ENCODE measurements around the gene SLC35G4.

Gene SLC35G4

DNA sequence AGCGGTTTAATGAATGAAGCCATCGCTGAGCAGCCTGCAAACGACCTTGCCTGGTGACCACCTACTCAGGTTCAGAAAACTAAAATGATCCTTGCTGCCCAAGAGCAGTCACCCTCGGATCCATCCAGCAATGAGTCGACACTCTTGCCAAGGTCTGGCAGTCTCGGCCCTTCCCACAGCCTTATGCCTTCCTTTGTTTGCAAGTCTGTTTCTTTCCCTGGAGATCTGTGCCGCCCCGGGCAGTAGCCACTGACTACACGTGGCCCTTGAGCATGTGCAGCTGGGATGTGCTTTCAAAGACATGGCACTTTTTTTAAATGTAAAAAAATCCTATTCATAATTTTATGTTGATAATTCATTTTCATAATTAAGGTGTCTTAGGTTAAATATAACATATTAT lies 37.2 kb upstream of the SLC35G4 start:
- Histone ChIP-seq H3K27ac (ENCODE audit: low read depth, low read length) (no peak overlapping the region), H3K27me3 (ENCODE audit: low read length) (no peaks in the 10 kb centered on the region; the same call in 1 of the 2 replicates), H3K9me2 (replicated peaks; ENCODE audit: insufficient read depth, low read length) (no peaks in the 10 kb centered on the region), H3F3A (ENCODE audit: insufficient read depth) (no peaks in the 10 kb centered on the region), H2AFZ (ENCODE audit: low read depth, low read length, severe bottlenecking) (no peak overlapping the region), H3K4me2 (ENCODE audit: low read depth, low read length, poor library complexity, severe bottlenecking) (no peak overlapping the region), H3K79me2 (ENCODE audit: insufficient read depth, low read length) (no peaks in the 10 kb centered on the region), H4K20me1 (ENCODE audit: low read depth, low read length) (no peaks in the 10 kb centered on the region), H3K4me3 (ENCODE audit: insufficient read depth, low read length, poor library complexity, severe bottlenecking) (no peak overlapping the region), H3K9ac (ENCODE audit: low read length) (no peak overlapping the region), H3K36me3 (ENCODE audit: low read length) (no peaks in the 10 kb centered on the region), H3K9me3 (ENCODE audit: insufficient read depth, low read length) (no peaks in the 10 kb centered on the region)
- no peak for TF ChIP-seq EZH2phosphoT487 (conservative IDR thresholded peaks at IDR 0.05; ENCODE audit: low read length)
- TF ChIP-seq, protein P1, sequence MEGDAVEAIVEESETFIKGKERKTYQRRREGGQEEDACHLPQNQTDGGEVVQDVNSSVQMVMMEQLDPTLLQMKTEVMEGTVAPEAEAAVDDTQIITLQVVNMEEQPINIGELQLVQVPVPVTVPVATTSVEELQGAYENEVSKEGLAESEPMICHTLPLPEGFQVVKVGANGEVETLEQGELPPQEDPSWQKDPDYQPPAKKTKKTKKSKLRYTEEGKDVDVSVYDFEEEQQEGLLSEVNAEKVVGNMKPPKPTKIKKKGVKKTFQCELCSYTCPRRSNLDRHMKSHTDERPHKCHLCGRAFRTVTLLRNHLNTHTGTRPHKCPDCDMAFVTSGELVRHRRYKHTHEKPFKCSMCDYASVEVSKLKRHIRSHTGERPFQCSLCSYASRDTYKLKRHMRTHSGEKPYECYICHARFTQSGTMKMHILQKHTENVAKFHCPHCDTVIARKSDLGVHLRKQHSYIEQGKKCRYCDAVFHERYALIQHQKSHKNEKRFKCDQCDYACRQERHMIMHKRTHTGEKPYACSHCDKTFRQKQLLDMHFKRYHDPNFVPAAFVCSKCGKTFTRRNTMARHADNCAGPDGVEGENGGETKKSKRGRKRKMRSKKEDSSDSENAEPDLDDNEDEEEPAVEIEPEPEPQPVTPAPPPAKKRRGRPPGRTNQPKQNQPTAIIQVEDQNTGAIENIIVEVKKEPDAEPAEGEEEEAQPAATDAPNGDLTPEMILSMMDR (IDR thresholded peaks at IDR 0.05; ENCODE audit: insufficient read depth, low read length, poor library complexity, severe bottlenecking): no peak

DNA sequence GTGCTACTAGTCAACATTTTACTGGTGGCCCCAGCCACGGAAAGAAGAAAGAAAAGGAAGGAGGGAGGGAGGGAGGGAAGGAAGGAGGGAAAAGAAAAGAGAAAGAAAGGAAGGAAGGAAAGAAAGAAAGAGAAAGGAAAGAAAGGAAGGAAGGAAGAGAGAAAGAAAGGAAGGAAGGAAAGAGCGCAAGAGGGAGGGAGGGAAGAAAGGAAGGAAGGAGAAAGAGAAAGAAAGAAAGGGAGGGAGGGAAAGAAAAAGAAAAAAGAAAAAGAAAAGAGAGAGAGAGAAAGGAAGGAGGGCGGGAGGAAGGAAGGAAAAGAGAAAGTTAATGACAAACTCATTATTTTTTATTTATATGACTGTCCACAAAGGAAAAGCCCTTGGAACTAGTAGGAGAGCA lies 34.9 kb upstream of the SLC35G4 start:
- no peak for TF ChIP-seq EZH2phosphoT487 (conservative IDR thresholded peaks at IDR 0.05; ENCODE audit: low read length)
- TF ChIP-seq, protein P1 (IDR thresholded peaks at IDR 0.05; ENCODE audit: insufficient read depth, low read length, poor library complexity, severe bottlenecking): no peak
- no peaks in the 10 kb centered on the region for H3F3A ChIP-seq (ENCODE audit: insufficient read depth)
- no peak overlapping the region for H3K9ac ChIP-seq (ENCODE audit: low read length)

DNA sequence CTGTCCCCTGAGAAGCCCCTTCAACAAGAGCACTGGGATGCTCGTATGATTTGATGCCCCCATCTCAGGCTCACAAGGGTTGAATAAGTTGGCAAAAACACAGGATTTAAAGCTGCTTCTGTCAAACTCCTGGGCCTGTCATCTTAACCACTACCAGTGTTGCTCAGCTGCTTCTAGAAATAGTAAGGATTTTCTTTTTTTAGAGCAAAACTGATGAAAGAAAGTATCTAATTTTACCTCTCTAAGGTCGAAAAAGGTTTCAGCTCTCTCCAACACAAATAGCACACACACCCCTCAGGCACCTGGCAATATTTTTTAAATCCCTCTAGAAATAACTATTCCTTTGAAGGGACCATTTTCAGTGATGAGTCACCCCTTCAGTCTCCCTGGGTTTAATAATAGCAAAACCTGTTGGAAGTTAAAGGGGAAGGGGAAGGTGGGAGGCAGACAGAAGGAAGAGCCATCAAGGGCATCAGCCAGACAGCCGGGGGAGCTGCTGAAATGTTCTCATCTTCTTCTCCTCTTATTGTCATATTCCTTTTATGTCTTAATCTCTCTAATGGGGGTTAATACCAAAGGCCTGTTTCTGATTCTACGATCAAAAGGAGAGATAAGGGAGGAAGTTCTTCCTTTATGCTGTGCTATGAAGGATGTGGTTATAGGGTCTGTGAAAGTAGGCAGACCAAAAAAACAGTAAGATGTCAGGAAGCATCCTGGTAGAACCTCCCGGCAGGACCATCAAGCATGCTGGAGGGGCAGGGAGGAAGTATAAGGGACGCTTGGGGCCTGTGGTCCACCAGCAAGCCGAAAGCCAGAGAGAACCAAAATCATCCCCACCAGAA lies 31.9 kb upstream of the SLC35G4 start:
- H3K36me3 ChIP-seq (ENCODE audit: low read length): no peaks in the 10 kb centered on the region
- no peaks in the 10 kb centered on the region for H3K79me2 ChIP-seq (ENCODE audit: insufficient read depth, low read length)
- no peak overlapping the region for H3K4me3 ChIP-seq (ENCODE audit: insufficient read depth, low read length, poor library complexity, severe bottlenecking)
- no peak overlapping the region for H3K4me2 ChIP-seq (ENCODE audit: low read depth, low read length, poor library complexity, severe bottlenecking)
- TF ChIP-seq EZH2phosphoT487 (conservative IDR thresholded peaks at IDR 0.05; ENCODE audit: low read length): no peak
- H3K27me3 ChIP-seq (ENCODE audit: low read length): no peaks in the 10 kb centered on the region
- no peaks in the 10 kb centered on the region for H3K9me2 ChIP-seq (replicated peaks; ENCODE audit: insufficient read depth, low read length)
- H3K27ac ChIP-seq (ENCODE audit: low read depth, low read length): no peak overlapping the region
- no peaks in the 10 kb centered on the region for H3F3A ChIP-seq (ENCODE audit: insufficient read depth)
- no peak overlapping the region for H2AFZ ChIP-seq (ENCODE audit: low read depth, low read length, severe bottlenecking)
- no peaks in the 10 kb centered on the region for H4K20me1 ChIP-seq (ENCODE audit: low read depth, low read length)
- no peaks in the 10 kb centered on the region for H3K9me3 ChIP-seq (ENCODE audit: insufficient read depth, low read length)
- no peak overlapping the region for H3K9ac ChIP-seq (ENCODE audit: low read length)

More for the DNA sequence above, 34.9 kb upstream of the SLC35G4 start:
- Histone ChIP-seq H3K9me3 (ENCODE audit: insufficient read depth, low read length) (no peaks in the 10 kb centered on the region), H3K4me3 (ENCODE audit: insufficient read depth, low read length, poor library complexity, severe bottlenecking) (no peak overlapping the region), H2AFZ (ENCODE audit: low read depth, low read length, severe bottlenecking) (no peak overlapping the region), H4K20me1 (ENCODE audit: low read depth, low read length) (no peaks in the 10 kb centered on the region), H3K36me3 (ENCODE audit: low read length) (no peaks in the 10 kb centered on the region), H3K79me2 (ENCODE audit: insufficient read depth, low read length) (no peaks in the 10 kb centered on the region), H3K9me2 (replicated peaks; ENCODE audit: insufficient read depth, low read length) (no peaks in the 10 kb centered on the region), H3K4me2 (ENCODE audit: low read depth, low read length, poor library complexity, severe bottlenecking) (no peak overlapping the region), H3K27ac (ENCODE audit: low read depth, low read length) (no peak overlapping the region), H3K27me3 (ENCODE audit: low read length) (no peaks in the 10 kb centered on the region)

- Histone ChIP-seq H3K9me3 (ENCODE audit: insufficient read depth, low read length) (no peaks in the 10 kb centered on the region), H3K36me3 (ENCODE audit: low read length) (no peaks in the 10 kb centered on the region), H2AFZ (ENCODE audit: low read depth, low read length, severe bottlenecking) (no peak overlapping the region), H3K9me2 (replicated peaks; ENCODE audit: insufficient read depth, low read length) (no peaks in the 10 kb centered on the region), H3F3A (ENCODE audit: insufficient read depth) (no peaks in the 10 kb centered on the region), H3K27me3 (ENCODE audit: low read length) (no peaks in the 10 kb centered on the region), H3K79me2 (ENCODE audit: insufficient read depth, low read length) (no peaks in the 10 kb centered on the region), H4K20me1 (ENCODE audit: low read depth, low read length) (no peaks in the 10 kb centered on the region), H3K4me2 (ENCODE audit: low read depth, low read length, poor library complexity, severe bottlenecking) (no peak overlapping the region), H3K4me3 (ENCODE audit: insufficient read depth, low read length, poor library complexity, severe bottlenecking) (no peak overlapping the region), H3K9ac (ENCODE audit: low read length) (no peak overlapping the region), H3K27ac (ENCODE audit: low read depth, low read length) (no peak overlapping the region)
- TF ChIP-seq, protein P1 (IDR thresholded peaks at IDR 0.05; ENCODE audit: insufficient read depth, low read length, poor library complexity, severe bottlenecking): no peak
- no peak for TF ChIP-seq EZH2phosphoT487 (conservative IDR thresholded peaks at IDR 0.05; ENCODE audit: low read length)
These were observed 30.6 kb upstream of the SLC35G4 start for GRCh38 chr18:11578799-11579198.
